ENCODE data around the gene ARHGAP20. TPM values are rescaled to one million over a fixed set of nuclear protein-coding genes. Genes with fewer than 3 reads are reported as not detected.

ARHGAP20 gene
- total and polyA plus RNA-seq, 9 donors, result 1.1 to 5.6 (median 2.6) TPM

DNA sequence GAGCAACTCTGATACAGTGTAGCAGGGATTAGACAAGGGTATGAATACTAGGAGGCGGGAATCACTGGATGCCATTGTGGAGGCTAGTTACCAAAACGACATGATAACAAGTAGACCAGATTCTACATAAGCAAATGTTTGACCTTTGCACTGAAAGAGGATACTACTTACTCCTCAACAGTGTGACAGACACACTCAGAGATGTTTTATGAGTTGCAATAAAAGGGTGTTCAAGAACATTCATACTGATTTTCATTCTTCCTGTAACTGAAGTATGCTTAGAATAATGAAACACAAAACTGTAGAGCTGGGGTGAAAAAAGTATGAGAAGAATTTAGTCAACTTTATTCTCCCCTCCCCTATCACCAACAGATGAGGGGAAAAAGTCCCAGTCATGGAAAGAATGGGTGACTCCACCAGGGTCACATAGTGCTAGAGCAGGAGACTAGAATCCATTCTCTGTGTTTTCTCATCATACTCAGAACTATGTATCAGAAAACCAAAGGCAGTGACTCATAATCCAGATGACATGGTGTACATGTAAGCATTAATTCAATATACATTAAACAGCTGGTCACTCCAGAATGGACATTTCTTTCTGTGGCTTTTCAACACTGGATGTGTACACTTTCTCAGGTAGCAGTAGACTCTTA, 32.8 kb downstream of the ARHGAP20 start:
- 76 to 78% (median 78%) methylated on average over 2 of the region's 2 CpGs for WGBS, 3 donors
- no peaks in the 10 kb centered on the region for H3K36me3 ChIP-seq
- H3K27ac ChIP-seq, result no peak overlapping the region
- no peaks in the 10 kb centered on the region for H3K27me3 ChIP-seq
- TF ChIP-seq, protein P1, sequence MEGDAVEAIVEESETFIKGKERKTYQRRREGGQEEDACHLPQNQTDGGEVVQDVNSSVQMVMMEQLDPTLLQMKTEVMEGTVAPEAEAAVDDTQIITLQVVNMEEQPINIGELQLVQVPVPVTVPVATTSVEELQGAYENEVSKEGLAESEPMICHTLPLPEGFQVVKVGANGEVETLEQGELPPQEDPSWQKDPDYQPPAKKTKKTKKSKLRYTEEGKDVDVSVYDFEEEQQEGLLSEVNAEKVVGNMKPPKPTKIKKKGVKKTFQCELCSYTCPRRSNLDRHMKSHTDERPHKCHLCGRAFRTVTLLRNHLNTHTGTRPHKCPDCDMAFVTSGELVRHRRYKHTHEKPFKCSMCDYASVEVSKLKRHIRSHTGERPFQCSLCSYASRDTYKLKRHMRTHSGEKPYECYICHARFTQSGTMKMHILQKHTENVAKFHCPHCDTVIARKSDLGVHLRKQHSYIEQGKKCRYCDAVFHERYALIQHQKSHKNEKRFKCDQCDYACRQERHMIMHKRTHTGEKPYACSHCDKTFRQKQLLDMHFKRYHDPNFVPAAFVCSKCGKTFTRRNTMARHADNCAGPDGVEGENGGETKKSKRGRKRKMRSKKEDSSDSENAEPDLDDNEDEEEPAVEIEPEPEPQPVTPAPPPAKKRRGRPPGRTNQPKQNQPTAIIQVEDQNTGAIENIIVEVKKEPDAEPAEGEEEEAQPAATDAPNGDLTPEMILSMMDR (IDR thresholded peaks at IDR 0.05), result no peak
- TF ChIP-seq EP300 (IDR thresholded peaks at IDR 0.05) (no peak), POLR2A (IDR thresholded peaks at IDR 0.05) (no peak)
- no peaks in the 10 kb centered on the region for H3K9me3 ChIP-seq
- no peaks in the 10 kb centered on the region for H3K4me1 ChIP-seq (ENCODE audit: insufficient read depth)
- intact Hi-C loops (cut with DNase I), result no loop called here
- no peak overlapping the region for H3K4me3 ChIP-seq
- DNase-seq, result no peak

DNA sequence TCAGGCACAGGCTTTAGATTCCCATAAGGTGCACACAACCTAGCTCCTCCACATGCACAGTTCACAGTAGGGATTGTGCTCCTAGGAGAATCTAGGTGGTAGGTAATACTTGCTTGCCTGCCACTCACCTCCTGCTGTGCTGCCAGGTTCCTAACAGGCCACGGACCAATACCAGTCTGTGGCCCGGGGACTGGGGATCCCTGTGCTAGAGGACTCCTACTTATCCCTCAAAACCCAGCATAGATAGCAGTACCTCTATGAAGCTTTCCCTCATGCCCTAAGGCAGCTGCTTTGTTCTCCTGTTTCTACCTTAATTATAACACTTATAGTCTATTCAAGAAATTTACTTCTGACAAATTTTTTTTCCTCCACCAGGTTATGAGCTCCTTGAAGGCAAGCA, 36.7 kb downstream of the ARHGAP20 start:
- 86 to 95% (median 90%) methylated on average over 2 of the region's 2 CpGs for WGBS, 3 donors
- Histone ChIP-seq H3K4me1 (ENCODE audit: insufficient read depth) (no peaks in the 10 kb centered on the region), H3K36me3 (no peaks in the 10 kb centered on the region), H3K27me3 (no peaks in the 10 kb centered on the region), H3K9me3 (no peaks in the 10 kb centered on the region), H3K4me3 (no peak overlapping the region), H3K27ac (no peak overlapping the region)
- intact Hi-C loops (cut with DNase I), result no loop called here
- DNase-seq, result no peak
- no peak for TF ChIP-seq EP300 (IDR thresholded peaks at IDR 0.05)
- no peak for TF ChIP-seq POLR2A (IDR thresholded peaks at IDR 0.05)
- TF ChIP-seq, protein P1 (IDR thresholded peaks at IDR 0.05), result no peak

GRCh38 chr11:110665689-110666465, 46.4 kb downstream of the ARHGAP20 start:
- 95 to 96% (median 95%) methylated on average over 7 of the region's 7 CpGs for WGBS, 3 donors
- Histone ChIP-seq H3K27me3 (no peaks in the 10 kb centered on the region), H3K27ac (no peak overlapping the region), H3K4me3 (no peak overlapping the region), H3K9me3 (no peaks in the 10 kb centered on the region), H3K4me1 (ENCODE audit: insufficient read depth) (no peaks in the 10 kb centered on the region), H3K36me3 (no peaks in the 10 kb centered on the region)
- TF ChIP-seq, protein P1 (IDR thresholded peaks at IDR 0.05), result no peak
- no peak for TF ChIP-seq EP300 (IDR thresholded peaks at IDR 0.05)
- TF ChIP-seq POLR2A (IDR thresholded peaks at IDR 0.05), result no peak
- intact Hi-C loops (cut with DNase I), result no loop called here
- no peak for DNase-seq

- Histone ChIP-seq H3K27ac (no peak overlapping the region), H3K27me3 (no peaks in the 10 kb centered on the region), H3K4me1 (ENCODE audit: insufficient read depth) (no peaks in the 10 kb centered on the region), H3K9me3 (no peaks in the 10 kb centered on the region), H3K4me3 (no peak overlapping the region), H3K36me3 (no peaks in the 10 kb centered on the region)
- DNase-seq, result no peak
- TF ChIP-seq POLR2A (IDR thresholded peaks at IDR 0.05) (no peak), EP300 (IDR thresholded peaks at IDR 0.05) (no peak)
- TF ChIP-seq, protein P1 (IDR thresholded peaks at IDR 0.05), result no peak
- intact Hi-C loops (cut with DNase I), result no loop called here
- 81 to 88% (median 83%) methylated on average over 3 of the region's 3 CpGs for WGBS, 3 donors
These were observed 56.3 kb downstream of the ARHGAP20 start for GRCh38 chr11:110655967-110656366.

All from ovary (tissue), 9 donors.